ENCODE measurements around the gene TEKT2.

DNA sequence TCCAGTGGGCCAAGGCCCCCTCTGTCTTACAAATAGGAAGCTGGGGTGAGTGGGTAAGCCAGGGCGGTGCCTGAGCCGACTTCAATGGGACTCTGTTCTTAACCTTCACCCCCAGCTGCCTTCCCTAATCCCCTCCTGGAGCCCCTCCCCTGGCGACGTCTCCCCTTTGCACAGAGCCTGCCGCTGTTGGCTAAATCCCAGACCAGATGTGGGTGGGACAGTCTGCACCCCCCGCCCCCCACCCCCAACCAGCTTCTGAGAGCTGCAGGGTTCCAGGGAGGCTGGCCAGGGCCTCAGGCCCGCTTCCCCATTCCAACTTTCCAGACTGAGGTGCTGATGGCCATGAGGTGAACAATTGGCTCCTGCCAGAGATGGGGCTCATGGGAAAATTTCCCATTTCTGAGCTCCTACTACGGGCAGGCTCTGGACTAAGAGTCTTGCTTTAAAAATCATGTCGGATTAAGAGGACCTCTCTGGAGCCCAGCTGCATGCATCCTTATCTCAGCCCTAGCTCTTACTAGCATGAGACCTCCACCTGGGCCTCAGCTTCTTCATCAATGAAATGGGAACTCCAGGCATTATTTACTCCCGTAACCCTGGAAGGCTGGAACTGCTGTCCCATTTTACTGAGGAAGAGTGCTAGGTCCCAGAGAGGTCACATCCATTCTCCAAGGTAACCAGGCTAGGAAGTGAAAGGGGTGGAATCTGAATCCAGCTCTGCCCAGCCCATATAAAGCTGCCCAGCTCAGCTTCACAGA is 34.7 kb downstream of the TEKT2 start:
- TF ChIP-seq, protein P1, sequence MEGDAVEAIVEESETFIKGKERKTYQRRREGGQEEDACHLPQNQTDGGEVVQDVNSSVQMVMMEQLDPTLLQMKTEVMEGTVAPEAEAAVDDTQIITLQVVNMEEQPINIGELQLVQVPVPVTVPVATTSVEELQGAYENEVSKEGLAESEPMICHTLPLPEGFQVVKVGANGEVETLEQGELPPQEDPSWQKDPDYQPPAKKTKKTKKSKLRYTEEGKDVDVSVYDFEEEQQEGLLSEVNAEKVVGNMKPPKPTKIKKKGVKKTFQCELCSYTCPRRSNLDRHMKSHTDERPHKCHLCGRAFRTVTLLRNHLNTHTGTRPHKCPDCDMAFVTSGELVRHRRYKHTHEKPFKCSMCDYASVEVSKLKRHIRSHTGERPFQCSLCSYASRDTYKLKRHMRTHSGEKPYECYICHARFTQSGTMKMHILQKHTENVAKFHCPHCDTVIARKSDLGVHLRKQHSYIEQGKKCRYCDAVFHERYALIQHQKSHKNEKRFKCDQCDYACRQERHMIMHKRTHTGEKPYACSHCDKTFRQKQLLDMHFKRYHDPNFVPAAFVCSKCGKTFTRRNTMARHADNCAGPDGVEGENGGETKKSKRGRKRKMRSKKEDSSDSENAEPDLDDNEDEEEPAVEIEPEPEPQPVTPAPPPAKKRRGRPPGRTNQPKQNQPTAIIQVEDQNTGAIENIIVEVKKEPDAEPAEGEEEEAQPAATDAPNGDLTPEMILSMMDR (conservative IDR thresholded peaks at IDR 0.05 in 1 of 2, IDR thresholded peaks at IDR 0.05 in 1 of 2; ENCODE audit: low read depth in 1 of 2, low read length in 2 of 2), result no peak
- TF ChIP-seq EZH2 (IDR thresholded peaks at IDR 0.05; ENCODE audit: low read length, missing control alignments), result no peak

Measured in fibroblast of lung (primary cell).